Fibroblast of lung (primary cell): ENCODE data around the gene ZFAND2B. TPM values are rescaled to one million over a fixed set of nuclear protein-coding genes. Genes with fewer than 3 reads are reported as not detected.

Experiments
- DNase-seq, 2 donors: peaks; one replicate each; pipeline versions ENCODE4 v3.0.0 to v3.0.0-alpha.2; 2010; ENCODE audit warnings: low read depth in 2 of 2
- H2AFZ ChIP-seq: 2 replicates; pipeline ENCODE4 v1.5.1; 2012; ENCODE audit warnings: low read length, control low read depth, inconsistent platforms
- H3K27ac ChIP-seq: 2 replicates; pipeline ENCODE4 v1.5.1; 2011; ENCODE audit warnings: low read length, control low read depth; ENCODE audit not compliant: insufficient read depth
- H3K27me3 ChIP-seq: 2 replicates; pipeline ENCODE4 v1.5.1; 2011; ENCODE audit warnings: mild to moderate bottlenecking, low read length; ENCODE audit not compliant: control insufficient read depth, insufficient read depth
- H3K36me3 ChIP-seq: 2 replicates; pipeline ENCODE4 v1.5.1; 2011; ENCODE audit warnings: low read length; ENCODE audit not compliant: control insufficient read depth, insufficient read depth
- H3K4me1 ChIP-seq: 2 replicates; pipeline ENCODE4 v1.5.1; 2011; ENCODE audit warnings: low read length; ENCODE audit not compliant: control insufficient read depth, insufficient read depth; ENCODE audit errors: extremely low read depth
- H3K4me2 ChIP-seq: 2 replicates; pipeline ENCODE4 v1.5.1; 2011; ENCODE audit warnings: low read length, control low read depth; ENCODE audit not compliant: insufficient read depth; ENCODE audit errors: extremely low read depth
- H3K4me3 ChIP-seq, 4 experiments: fragments of 200-600 bp in 1 of 4; sonication (generic) in 1 of 4; replicated peaks in 1 of 4; 2 replicates each; pipeline ENCODE4 v1.5.1; 2011 to 2016; ENCODE audit warnings: low read length in 4 of 4, low read depth in 3 of 4, mild to moderate bottlenecking in 3 of 4, control low read depth in 2 of 4, inconsistent platforms in 1 of 4, mixed read lengths in 1 of 4; ENCODE audit not compliant: insufficient read depth in 1 of 4; ENCODE audit errors: control extremely low read depth in 1 of 4
- H3K79me2 ChIP-seq: 2 replicates; pipeline ENCODE4 v1.5.1; 2012; ENCODE audit warnings: mild to moderate bottlenecking, low read length, inconsistent platforms; ENCODE audit not compliant: control insufficient read depth, insufficient read depth
- H3K9ac ChIP-seq: 2 replicates; pipeline ENCODE4 v1.5.1; 2011; ENCODE audit warnings: mild to moderate bottlenecking, low read length, control low read depth; ENCODE audit not compliant: insufficient read depth
- H3K9me3 ChIP-seq: 2 replicates; pipeline ENCODE4 v1.5.1; 2012; ENCODE audit warnings: low read depth, low read length; ENCODE audit not compliant: control insufficient read depth, insufficient read depth
- H4K20me1 ChIP-seq: 2 replicates; pipeline ENCODE4 v1.5.1; 2011; ENCODE audit warnings: low read length; ENCODE audit not compliant: control insufficient read depth, insufficient read depth; ENCODE audit errors: extremely low read depth
- CTCF ChIP-seq, 2 donors: IDR thresholded peaks in 1 of 2; conservative IDR thresholded peaks in 1 of 2; 1 replicate in 1 of 2; 2 replicates in 1 of 2; pipeline ENCODE4 v1.5.1; 2011 to 2012; ENCODE audit warnings: low read length in 2 of 2, control low read depth in 1 of 2, inconsistent platforms in 1 of 2, low read depth in 1 of 2, mild to moderate bottlenecking in 1 of 2
- EZH2 ChIP-seq: IDR thresholded peaks from 2 replicates; pipeline ENCODE4 v1.5.1; 2012; ENCODE audit warnings: low read length, control low read depth, mild to moderate bottlenecking; ENCODE audit errors: missing control alignments
- polyA plus RNA-seq, 2 donors: library from polyadenylated mRNA; depleted of rRNA in 1 of 2; stranded (reverse) in 1 of 2; unstranded in 1 of 2; fragments of >200 nt; gene quantifications; 2 replicates each; pipeline ENCODE4 v1.2.1, GENCODE V29; 2011 to 2012; ENCODE audit warnings: missing spikeins in 1 of 2
- total RNA-seq: library from RNA; depleted of rRNA; stranded (reverse); fragments of >200 nt; gene quantifications from 2 replicates; pipeline ENCODE4 v1.2.1, GENCODE V29; 2014

The ZFAND2B gene
- total and polyA plus RNA-seq, 2 donors (not counting 1 experiment from before 2014, with no cell fraction given): 26.8 to 40.0 TPM

GRCh38 chr2:219251656-219252055 lies 45.1 kb downstream of the ZFAND2B start:
- no peak for TF ChIP-seq CTCF (conservative IDR thresholded peaks at IDR 0.05 in 1 of 2, IDR thresholded peaks at IDR 0.05 in 1 of 2; ENCODE audit: low read depth in 1 of 2, low read length in 2 of 2)
- Histone ChIP-seq H3K4me2 (no peak overlapping the region), H3K79me2 (peaks cover 3% of the 10 kb centered on the region), H3K4me1 (peaks cover 23% of the 10 kb centered on the region), H2AFZ (no peak overlapping the region), H3K36me3 (peaks cover 15% of the 10 kb centered on the region), H3K27ac (no peak overlapping the region), H3K9me3 (no peaks in the 10 kb centered on the region), H4K20me1 (no peaks in the 10 kb centered on the region), H3K4me3 (no peak overlapping the region), H3K27me3 (peaks cover 10% of the 10 kb centered on the region), H3K9ac (no peak overlapping the region)
- DNase-seq: peak in 1 of 2 donors; percentile 21

GRCh38 chr2:219252084-219252483 lies 45.5 kb downstream of the ZFAND2B start:
- no peak for DNase-seq
- Histone ChIP-seq H3K36me3 (peaks cover 12% of the 10 kb centered on the region), H3K4me2 (no peak overlapping the region), H4K20me1 (no peaks in the 10 kb centered on the region), H3K79me2 (peaks cover 2% of the 10 kb centered on the region), H3K4me1 (peaks cover 23% of the 10 kb centered on the region), H3K9ac (no peak overlapping the region), H3K9me3 (no peaks in the 10 kb centered on the region), H3K27ac (no peak overlapping the region), H3K4me3 (no peak overlapping the region), H3K27me3 (peaks cover 12% of the 10 kb centered on the region), H2AFZ (no peak overlapping the region)
- no peak for TF ChIP-seq EZH2
- no peak for TF ChIP-seq CTCF (conservative IDR thresholded peaks at IDR 0.05 in 1 of 2, IDR thresholded peaks at IDR 0.05 in 1 of 2; ENCODE audit: low read depth in 1 of 2, low read length in 2 of 2)

- Histone ChIP-seq H3K9me3 (no peaks in the 10 kb centered on the region), H3K9ac (no peak overlapping the region), H4K20me1 (no peaks in the 10 kb centered on the region), H3K4me3 (peak overlapping the region; percentile 7 to 66 (median 42)), H3K27me3 (peaks cover 12% of the 10 kb centered on the region), H3K4me2 (peak overlapping the region; percentile 98), H3K4me1 (peaks cover 23% of the 10 kb centered on the region), H3K79me2 (peaks cover under 1% of the 10 kb centered on the region), H2AFZ (no peak overlapping the region), H3K36me3 (peaks cover 9% of the 10 kb centered on the region), H3K27ac (no peak overlapping the region)
- DNase-seq: no peak
- TF ChIP-seq EZH2 (peak; percentile 54), CTCF (conservative IDR thresholded peaks at IDR 0.05 in 1 of 2, IDR thresholded peaks at IDR 0.05 in 1 of 2; ENCODE audit: low read depth in 1 of 2, low read length in 2 of 2) (no peak)
These were observed 46.0 kb downstream of the ZFAND2B start for GRCh38 chr2:219252570-219252899.
